GM21723 (cell line): ENCODE data around the gene YJU2.
"Not testable (repeated sequence)": the region's sequence is repeated elsewhere in the genome, so short reads cannot be mapped to it uniquely, and the experiment has no call there.

Source experiments
- ATAC-seq: cut with Tn5 transposase; IDR thresholded peaks from one replicate; pipeline ENCODE4 v1.9.1; 2021; ENCODE audit warnings: mild to moderate bottlenecking, moderate library complexity; ENCODE audit not compliant: unreplicated experiment

Gene YJU2

GRCh38 chr19:4227771-4228170, 19.1 kb upstream of the YJU2 start:
- ATAC-seq = no peak

- no peak for ATAC-seq
Observed at GRCh38 chr19:4228765-4229178, 18.1 kb upstream of the YJU2 start.

GRCh38 chr19:4229179-4229931, 17.5 kb upstream of the YJU2 start, which contains the start of gene EBI3:
Gene EBI3, plus strand, starts transcription at chr19:4229523. Its CDS starts 28 bp downstream, at chr19:4229551.
- ATAC-seq = peak; percentile 52

- not testable (repeated sequence) for ATAC-seq
Observed at GRCh38 chr19:4230237-4230636, 16.6 kb upstream of the YJU2 start.

- ATAC-seq = not testable (repeated sequence)
Observed at GRCh38 chr19:4231521-4231920, 15.4 kb upstream of the YJU2 start.

GRCh38 chr19:4232139-4232538, 14.7 kb upstream of the YJU2 start:
- ATAC-seq = not testable (repeated sequence)

GRCh38 chr19:4232614-4233281, 14.1 kb upstream of the YJU2 start:
- no peak for ATAC-seq

- no peak for ATAC-seq
Observed at GRCh38 chr19:4233282-4233853, 13.5 kb upstream of the YJU2 start.

- no peak for ATAC-seq
Observed at GRCh38 chr19:4234142-4234861, 12.6 kb upstream of the YJU2 start.

GRCh38 chr19:4234862-4235201, 12.0 kb upstream of the YJU2 start:
- ATAC-seq = no peak

GRCh38 chr19:4237510-4237909, 9.4 kb upstream of the YJU2 start:
- ATAC-seq = not testable (repeated sequence)

- no peak for ATAC-seq
Observed at GRCh38 chr19:4238831-4239230, 8.0 kb upstream of the YJU2 start.

- ATAC-seq = no peak
Observed at GRCh38 chr19:4241824-4242430, 5.0 kb upstream of the YJU2 start.

GRCh38 chr19:4245938-4246337, 942 bp upstream of the YJU2 start:
- not testable (repeated sequence) for ATAC-seq

GRCh38 chr19:4256563-4256962, 9.7 kb downstream of the YJU2 start:
- ATAC-seq = no peak

GRCh38 chr19:4257025-4257424, 10.1 kb downstream of the YJU2 start:
- ATAC-seq = no peak

GRCh38 chr19:4258181-4258580, 11.3 kb downstream of the YJU2 start:
- no peak for ATAC-seq

- ATAC-seq = no peak
Observed at GRCh38 chr19:4260613-4261191, 13.8 kb downstream of the YJU2 start.

- ATAC-seq = no peak
Observed at GRCh38 chr19:4264812-4265211, 17.9 kb downstream of the YJU2 start.

- no peak for ATAC-seq
Observed at GRCh38 chr19:4266253-4267000, 19.5 kb downstream of the YJU2 start.
